ENCODE results near the gene SLMAP.

Gene SLMAP, protein sequence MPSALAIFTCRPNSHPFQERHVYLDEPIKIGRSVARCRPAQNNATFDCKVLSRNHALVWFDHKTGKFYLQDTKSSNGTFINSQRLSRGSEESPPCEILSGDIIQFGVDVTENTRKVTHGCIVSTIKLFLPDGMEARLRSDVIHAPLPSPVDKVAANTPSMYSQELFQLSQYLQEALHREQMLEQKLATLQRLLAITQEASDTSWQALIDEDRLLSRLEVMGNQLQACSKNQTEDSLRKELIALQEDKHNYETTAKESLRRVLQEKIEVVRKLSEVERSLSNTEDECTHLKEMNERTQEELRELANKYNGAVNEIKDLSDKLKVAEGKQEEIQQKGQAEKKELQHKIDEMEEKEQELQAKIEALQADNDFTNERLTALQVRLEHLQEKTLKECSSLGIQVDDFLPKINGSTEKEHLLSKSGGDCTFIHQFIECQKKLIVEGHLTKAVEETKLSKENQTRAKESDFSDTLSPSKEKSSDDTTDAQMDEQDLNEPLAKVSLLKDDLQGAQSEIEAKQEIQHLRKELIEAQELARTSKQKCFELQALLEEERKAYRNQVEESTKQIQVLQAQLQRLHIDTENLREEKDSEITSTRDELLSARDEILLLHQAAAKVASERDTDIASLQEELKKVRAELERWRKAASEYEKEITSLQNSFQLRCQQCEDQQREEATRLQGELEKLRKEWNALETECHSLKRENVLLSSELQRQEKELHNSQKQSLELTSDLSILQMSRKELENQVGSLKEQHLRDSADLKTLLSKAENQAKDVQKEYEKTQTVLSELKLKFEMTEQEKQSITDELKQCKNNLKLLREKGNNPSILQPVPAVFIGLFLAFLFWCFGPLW

DNA sequence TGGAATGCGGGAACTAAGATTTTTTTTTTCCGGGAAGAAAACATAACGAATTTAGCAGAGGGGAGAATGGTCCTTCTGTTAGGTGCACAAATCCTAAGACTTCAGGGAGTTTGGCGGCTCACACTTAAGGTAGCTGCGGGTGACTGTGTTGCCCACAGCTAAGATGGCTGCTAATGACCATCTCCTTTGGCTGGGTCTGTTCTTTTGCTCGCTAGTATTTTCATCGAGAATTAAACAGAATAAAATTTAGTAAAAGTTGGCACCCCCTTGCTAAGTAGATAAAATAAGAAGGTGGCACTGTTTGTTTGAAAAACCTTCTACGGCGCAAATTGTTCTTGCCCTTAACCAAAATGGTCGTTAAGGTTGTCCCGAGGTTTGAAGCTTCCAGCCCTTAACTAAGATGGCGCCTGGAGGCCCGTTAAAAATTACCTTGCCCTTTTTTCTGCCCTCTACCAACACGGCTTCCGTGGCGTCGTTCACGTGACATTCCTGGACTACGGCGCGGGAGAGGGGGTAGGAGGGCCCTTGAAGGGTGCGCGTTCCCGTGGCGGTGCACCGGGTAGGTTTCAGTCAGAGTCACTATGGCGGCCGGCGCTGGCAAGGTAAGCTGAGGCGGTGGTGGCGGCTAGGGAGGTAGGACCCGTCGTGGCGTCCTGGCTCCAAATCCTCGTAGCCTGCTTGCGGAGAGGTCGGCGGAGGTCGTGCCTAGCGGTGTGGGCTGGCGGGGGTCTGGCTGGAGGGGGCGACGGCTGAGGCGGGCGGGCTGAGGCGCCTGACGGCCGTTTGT lies at the start of gene SLMAP:
Gene SLMAP (plus strand): TSS at position 569 of the 787 bp plus-strand sequence. CDS start 1,343 bp downstream, outside the sequence.
- Histone ChIP-seq H3K4me3 (peak within 1 kb of the TSS; percentile 73 to 98 (median 94)), H3K27ac (peak within 1 kb of the TSS; percentile 50 to 97 (median 91))

DNA sequence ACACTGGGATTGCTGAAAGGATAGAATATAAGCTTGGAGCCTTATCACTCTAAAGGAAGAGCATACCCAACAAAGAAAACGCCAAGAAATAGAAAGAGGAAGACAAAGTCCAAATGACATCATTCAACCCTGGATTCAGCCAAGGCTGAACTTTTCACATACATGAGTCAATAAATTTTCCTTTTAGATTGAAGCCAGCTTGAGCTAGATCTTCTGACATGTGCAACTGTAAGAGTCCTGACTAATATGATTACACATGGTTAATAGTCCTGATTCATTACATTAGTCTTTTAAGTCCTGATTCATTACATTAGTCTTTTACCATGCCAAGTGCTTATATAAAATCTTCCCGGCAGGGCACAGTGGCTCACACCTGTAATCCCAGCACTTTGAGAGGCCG lies 49.6 kb upstream of the SLMAP start:
- H3K4me3 ChIP-seq = no peak overlapping the region
- H3K27ac ChIP-seq = peak overlapping the region in 2 of 21 experiments; percentile 4 to 42

DNA sequence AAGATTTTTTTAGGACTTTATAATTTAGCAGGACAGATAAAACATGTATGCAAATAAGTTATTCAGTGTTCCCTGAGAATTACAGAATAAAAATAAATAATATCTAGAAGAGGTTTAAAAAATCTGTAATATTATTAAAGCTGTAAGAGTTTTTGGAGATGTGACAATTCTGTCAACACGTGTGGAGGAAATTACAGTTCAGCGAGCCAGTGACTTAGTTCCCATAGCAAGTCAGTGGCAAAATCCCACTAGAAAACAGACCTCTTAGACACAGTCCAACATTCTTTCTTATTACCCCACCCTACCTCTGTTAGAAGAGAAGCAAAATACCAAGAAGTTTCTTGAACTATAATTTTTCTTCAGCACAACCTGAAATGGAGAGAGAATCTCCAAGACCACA lies 47.1 kb upstream of the SLMAP start:
- H3K27ac ChIP-seq = peak overlapping the region in 11 of 21 experiments; percentile 4 to 55 (median 30)

DNA sequence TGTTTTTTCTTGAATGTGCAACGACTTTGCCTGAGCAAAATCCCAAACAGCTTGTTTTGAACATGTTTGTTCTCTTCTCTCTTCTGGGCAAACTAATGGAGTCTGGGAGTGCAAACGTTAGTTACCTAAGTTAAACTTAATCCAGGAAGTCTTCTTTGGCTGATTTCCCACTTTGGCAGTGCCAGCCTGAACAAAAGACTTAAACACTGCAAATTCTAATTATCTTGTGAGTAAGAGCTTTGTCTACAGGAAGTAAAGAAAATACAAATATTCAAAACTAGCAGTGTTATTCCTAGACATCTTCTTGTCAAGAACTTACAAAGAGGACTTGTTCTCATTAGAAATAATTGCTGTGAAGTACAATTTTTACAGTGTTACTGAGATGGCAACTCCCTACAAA lies 46.5 kb upstream of the SLMAP start:
- H3K4me3 ChIP-seq = no peak overlapping the region
- peak overlapping the region in 10 of 21 experiments; percentile 4 to 55 (median 32) for H3K27ac ChIP-seq

More for the DNA sequence above, 47.1 kb upstream of the SLMAP start:
- no peak overlapping the region for H3K4me3 ChIP-seq

DNA sequence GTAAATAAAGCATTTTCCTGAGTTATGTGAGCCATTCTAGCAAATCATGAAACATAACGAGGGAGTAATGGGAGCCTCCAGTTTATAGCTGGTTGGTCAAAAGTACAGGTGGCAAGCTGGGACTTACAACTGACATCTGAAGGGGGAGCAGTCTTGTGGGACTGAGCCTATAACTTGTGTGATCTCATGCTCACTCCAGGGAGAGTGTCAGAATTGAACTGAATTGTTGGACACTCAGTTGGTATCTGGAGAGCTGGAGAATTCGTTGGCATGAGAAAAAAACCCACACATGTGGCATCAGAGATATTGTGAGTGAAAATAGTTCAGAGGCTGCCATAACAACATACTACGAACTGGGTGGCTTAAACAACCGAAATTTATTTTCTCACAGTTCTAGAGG lies 40.4 kb upstream of the SLMAP start:
- Histone ChIP-seq H3K4me3 (no peak overlapping the region), H3K27ac (no peak overlapping the region)

DNA sequence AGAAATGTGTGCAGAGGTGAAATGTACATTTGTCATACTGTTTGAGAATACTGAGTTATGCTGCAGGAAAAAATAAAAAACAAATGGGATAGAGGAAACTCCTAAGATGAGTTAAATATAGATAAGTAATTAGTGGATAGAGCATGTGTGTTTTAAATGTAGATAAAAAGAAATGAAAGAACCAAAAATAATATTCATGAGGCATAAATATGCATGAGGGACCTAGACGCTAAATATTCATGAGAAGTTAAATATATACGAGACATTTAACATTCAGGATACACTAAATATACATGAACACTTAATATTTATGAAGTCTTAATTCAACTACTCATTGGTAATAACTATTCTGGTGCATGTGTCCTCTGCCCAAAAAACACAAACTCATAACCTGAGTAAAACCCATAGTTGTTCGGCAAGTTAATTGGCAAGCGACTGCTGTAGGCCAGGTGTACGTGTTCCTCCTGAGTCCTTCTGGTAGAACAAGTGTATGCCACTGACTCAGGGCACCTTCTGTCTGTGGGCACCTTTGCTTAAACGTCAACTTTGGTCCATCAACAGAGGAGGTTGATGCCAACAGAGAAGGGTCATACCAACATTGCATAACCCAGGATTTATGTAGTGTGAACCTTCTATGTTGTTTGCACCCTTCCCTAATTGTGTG lies 38.8 kb upstream of the SLMAP start:
- no peak overlapping the region for H3K4me3 ChIP-seq
- H3K27ac ChIP-seq = no peak overlapping the region

DNA sequence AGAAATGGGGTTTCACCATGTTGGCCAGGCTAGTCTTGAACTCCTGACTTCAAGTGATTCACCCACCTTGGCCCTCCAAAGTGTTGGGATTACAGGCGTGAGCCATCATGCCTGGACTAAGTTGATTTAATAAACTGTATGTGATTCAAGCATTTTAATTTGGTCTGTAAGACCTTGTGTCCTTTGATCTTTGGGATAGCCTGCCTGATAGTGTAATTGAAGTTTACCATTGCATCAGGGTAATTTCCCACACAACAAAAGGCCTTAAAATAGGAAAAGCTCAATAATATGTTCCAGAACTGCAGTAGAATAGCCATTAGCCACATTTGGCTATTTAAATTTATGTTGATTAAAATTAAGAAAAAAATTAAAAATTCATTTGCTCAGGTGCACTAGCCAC lies 38.0 kb upstream of the SLMAP start:
- no peak overlapping the region for H3K4me3 ChIP-seq
- no peak overlapping the region for H3K27ac ChIP-seq

DNA sequence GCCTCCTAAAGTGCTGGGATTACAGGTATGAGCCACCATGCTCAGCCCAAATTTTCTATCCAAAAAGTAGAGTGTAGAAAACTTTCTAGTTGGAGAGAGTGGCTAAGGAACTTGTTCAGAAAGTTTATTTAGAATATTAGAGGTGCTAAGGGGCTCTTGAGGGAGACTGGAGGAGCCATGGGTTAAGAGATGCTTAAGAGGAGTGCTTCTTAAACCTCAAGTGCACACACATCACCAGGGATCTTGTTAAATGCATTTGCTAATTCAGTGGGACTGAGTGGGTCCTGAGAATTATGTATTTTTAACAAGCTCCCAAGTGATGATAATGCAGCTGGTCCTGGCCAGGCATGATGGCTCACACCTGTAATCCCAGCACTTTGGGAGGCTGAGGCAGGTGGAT lies 29.7 kb upstream of the SLMAP start:
- Histone ChIP-seq H3K4me3 (no peak overlapping the region), H3K27ac (no peak overlapping the region)

DNA sequence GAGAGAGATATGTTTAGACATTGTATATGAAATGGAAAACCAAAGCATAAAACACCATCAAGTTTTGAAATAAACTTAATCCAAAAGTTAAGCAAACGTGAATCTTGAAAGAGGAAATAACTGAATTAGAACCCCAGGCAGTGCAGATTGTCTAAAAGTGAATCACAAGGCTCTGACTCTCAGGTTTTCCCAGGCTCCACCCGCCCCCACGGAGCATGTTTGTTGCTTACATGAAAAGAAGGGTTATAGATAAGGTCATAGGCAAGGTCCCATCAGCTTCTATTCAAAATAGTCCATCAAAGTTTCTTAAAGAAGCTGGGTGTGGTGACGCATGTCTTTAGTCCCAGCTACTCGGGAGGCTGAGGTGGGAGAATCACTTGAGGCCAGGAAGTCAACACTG lies 29.0 kb upstream of the SLMAP start:
- H3K4me3 ChIP-seq = no peak overlapping the region
- no peak overlapping the region for H3K27ac ChIP-seq

DNA sequence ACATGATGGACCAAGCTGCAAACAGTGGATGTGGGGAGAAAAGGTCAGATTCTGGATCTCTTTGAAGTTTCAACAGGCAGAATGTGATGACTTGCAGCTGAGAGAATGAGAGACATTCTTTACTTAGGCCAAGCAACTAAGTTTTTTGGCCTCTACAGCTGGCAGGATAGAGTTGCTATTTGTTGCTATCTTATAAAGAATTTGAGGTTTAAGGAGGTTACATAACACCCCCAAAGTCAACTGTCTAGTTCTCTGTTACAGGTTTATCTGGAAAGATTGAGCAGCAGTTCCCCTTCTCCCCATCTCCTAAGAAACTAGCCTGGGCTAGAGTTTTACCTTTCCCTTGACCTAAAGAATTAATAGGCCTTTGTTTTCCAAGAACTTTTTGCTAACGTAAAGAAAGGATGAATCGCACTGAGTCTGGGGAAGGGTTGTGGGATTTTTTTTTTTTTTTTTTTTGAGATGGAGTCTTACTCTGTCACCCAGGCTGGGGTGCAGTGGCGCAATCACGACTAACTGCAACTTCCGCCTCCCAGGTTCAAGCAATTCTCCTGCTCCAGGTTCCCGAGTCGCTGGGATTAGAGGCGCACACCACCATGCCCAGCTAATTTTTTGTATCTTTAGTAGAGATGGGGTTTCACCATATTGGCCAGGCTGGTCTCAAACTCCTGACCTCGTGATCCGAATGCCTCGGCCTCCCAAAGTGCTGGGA lies 26.6 kb upstream of the SLMAP start:
- Histone ChIP-seq H3K27ac (no peak overlapping the region), H3K4me3 (no peak overlapping the region)

DNA sequence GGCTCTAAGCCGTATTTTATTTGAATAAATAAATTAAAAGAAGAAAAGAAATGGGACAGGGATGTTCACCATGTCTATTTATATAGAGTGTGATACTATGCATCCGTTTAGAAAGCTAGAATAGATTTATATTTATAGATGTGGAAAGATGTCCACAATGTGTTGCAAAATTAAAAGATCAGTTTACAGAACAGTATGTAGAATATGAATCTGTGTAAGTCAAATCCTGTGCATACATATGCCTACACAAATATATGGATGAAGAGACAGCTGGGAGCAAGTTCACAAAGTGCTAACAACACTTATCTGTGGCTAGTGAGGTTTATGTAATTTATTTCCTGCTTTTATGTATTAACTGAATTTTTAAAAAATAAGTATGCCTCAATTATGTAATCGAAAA lies 25.4 kb upstream of the SLMAP start:
- no peak overlapping the region for H3K4me3 ChIP-seq
- no peak overlapping the region for H3K27ac ChIP-seq

DNA sequence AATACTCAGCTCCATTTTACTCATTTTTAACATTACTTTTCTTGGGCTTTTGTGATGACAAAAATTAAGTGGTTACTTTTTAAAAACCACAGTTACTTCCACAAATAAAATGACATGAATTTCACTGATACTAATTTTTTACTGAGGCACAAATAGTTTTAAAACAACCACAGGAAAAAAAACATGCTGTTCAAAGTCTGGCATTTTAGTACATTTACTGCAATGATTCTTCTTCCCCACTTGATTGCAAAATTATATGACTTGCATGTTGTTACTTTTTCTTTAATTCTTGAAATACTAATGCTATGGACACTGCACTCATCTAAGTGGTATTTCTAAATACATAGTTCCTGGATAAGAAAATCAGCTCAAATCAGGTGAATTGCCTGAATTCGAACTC lies 24.8 kb upstream of the SLMAP start:
- Histone ChIP-seq H3K27ac (no peak overlapping the region), H3K4me3 (no peak overlapping the region)

DNA sequence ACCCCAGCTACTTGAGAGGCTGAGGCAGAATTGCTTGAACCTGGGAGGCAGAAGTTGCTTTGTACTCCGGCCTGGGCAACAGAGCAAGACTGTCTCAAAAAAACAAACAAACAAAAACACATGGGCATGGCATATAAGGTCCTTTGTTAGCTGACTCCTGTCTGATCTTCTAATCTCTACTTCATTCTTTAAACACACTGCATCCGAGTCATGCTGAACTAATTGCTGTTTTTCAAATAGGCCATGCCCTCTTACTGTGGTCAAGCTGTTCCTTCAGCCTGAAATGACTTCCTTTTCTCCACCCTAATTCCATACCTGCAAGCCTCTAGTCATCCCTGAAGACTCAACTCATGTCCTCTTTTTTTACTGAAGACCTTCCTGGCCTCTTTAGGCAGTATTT lies 22.3 kb upstream of the SLMAP start:
- H3K4me3 ChIP-seq = no peak overlapping the region
- no peak overlapping the region for H3K27ac ChIP-seq

DNA sequence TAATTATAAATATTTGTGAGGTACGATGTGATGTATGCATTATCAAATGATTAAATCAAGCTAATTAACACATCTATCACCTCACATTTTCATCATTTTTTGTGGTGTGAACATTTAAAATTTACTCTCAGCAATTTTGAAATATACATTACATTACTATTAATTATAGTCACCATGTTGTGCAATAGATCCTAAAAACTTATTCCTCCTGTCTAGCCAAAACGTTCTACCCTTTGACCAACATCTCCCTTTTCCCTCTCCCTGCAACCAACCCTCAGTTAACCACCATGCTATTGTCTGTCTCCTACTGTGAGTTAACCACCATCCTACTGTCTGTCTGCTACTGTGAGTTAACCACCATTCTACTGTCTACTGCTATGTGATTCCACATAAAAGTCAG lies 20.7 kb upstream of the SLMAP start:
- H3K4me3 ChIP-seq = no peak overlapping the region
- no peak overlapping the region for H3K27ac ChIP-seq

DNA sequence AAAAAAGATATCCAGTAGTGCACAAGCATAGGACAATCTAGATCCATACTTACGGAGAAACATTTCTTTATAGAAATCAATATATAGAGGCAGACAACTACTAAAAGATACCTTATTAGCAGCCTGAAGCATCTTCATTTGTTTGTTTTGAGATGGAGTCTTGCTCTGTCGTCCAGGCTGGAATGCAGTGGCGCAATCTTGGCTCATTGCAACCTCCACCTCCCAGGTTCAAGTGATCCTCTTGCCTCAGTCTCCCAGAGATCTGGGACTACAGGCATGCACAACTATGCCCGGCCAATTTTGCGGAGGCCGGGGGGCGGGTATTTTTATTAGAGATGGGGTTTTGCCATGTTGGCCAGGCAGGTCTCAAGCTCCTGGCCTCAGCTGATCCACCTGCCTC lies 18.3 kb upstream of the SLMAP start:
- Histone ChIP-seq H3K4me3 (no peak overlapping the region), H3K27ac (no peak overlapping the region)

DNA sequence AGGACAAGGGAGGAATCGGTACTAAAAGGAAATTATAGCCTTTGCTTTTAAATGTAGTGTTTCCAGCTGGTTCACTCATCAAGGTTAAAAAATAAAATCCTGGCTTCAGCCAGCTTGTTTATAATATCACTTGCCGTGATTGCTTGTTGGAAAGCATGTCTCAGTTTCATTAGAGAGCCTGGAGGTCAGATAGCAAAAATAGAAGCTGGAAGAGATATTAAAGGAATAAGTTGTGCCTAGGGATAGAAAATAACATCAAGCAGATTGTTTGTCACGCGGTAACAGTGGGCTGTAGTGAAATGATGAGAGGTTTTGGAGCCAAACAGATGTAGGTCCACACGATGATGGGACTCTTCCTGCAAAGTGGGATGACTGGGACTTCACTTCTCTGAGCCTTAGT lies 17.7 kb upstream of the SLMAP start:
- Histone ChIP-seq H3K4me3 (no peak overlapping the region), H3K27ac (no peak overlapping the region)

DNA sequence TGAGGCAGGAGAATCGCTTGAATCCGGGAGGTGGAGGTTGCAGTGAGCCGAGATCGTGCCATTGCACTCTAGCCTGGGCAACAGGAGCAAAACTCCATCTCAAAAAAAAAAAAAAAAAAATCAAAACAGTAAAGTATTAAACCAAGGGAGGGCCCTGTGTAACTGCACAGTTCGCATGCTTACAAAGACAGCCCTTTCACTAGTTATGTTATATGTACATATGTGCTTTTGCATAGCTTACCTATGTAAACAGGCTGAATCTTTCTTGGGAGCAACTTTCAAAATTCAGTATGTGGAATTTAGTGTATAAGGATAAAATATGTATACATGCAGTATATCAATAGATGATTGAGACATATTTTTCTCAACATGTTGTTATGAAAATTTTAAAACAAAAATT lies 16.1 kb upstream of the SLMAP start:
- Histone ChIP-seq H3K4me3 (no peak overlapping the region), H3K27ac (no peak overlapping the region)

DNA sequence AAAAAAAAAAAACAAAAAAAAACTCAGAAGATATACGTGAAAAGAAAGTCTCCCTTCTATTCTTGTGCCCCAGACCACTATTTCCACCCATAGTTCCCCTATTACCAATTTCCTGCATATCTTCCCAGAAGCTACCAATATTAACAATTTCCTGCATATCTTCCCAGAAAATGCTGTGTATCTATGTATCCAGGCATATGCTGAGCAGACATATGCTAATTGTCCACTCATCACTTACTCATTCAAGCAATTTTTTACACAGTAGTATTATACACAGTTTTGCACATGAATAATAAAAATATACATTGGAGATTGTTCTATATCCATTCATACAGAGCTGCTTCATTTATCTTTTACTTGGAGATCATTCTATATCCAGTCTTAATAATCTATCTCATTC lies 12.6 kb upstream of the SLMAP start:
- Histone ChIP-seq H3K27ac (no peak overlapping the region), H3K4me3 (no peak overlapping the region)

DNA sequence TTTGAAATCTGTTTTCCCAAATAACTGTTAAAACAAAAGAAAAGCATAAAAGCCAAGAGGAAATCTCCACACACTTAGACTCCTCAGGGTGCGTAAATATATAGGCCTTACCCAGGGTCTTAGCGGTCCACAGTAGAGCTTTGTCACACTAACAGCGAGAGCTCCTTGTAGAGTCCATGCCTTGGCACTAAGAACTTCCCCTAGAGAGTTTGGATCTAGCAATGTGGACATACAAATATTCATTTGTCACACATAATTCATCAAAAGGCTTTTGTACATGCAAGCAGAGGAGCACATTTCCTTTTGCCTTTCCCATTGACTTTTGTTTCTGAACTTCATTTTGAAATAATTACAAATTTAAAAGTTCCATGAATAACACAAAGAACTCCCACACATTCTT lies 11.0 kb upstream of the SLMAP start:
- Histone ChIP-seq H3K27ac (no peak overlapping the region), H3K4me3 (no peak overlapping the region)
